Measurements from ENCODE around the gene ATXN1.

The ATXN1 gene

DNA sequence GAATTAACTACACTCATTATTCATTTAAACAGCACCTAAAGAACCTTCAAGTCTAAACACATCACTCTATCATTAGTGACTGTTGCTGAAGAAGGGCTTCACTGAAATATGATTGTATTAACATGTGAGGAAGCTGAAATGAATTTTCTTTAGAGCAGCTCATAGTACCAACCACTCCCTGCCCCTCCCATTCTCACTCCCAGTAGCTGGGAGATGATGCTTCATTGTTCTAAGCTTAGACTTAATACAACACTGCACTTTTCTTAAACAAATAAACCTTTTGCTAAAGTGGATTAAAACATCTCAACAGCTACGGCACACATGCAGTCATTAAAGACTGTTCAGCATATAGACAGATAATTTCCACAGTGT, 63.1 kb downstream of the ATXN1 start:
- no peak overlapping the region for H3K4ac ChIP-seq (ENCODE audit: low read depth, low read length)
- H2BK120ac ChIP-seq (ENCODE audit: low read depth, low read length) = no peak overlapping the region
- H2BK5ac ChIP-seq (ENCODE audit: low read length) = no peak overlapping the region
- no peak overlapping the region for H3K56ac ChIP-seq (ENCODE audit: low read length)
- H4K5ac ChIP-seq (ENCODE audit: low read length) = no peak overlapping the region
- no peak overlapping the region for H4K8ac ChIP-seq (ENCODE audit: low read depth, low read length)
- no peak overlapping the region for H3K9ac ChIP-seq (ENCODE audit: low read length)
- no CpG with 5 or more reads among the region's 1 CpG for WGBS (ENCODE audit: extremely low coverage, insufficient coverage, low lambda C conversion rate)
- no peak overlapping the region for H3K4me3 ChIP-seq (ENCODE audit: low read length)
- H3K23ac ChIP-seq (ENCODE audit: low read length) = no peak overlapping the region
- no peaks in the 10 kb centered on the region for H3K36me3 ChIP-seq (ENCODE audit: control insufficient read depth, insufficient read depth, low read length)
- no peaks in the 10 kb centered on the region for H3K79me2 ChIP-seq (ENCODE audit: control insufficient read depth, insufficient read depth, low read length)
- no peak overlapping the region for H3K4me2 ChIP-seq (ENCODE audit: low read length)
- H2AK5ac ChIP-seq (ENCODE audit: low read length) = no peak overlapping the region
- H2BK15ac ChIP-seq (replicated peaks; ENCODE audit: low read depth) = no peak overlapping the region
- H3K27me3 ChIP-seq (ENCODE audit: insufficient read depth, low read length, poor library complexity) = no peaks in the 10 kb centered on the region
- no peaks in the 10 kb centered on the region for H3K79me1 ChIP-seq (ENCODE audit: low read length)
- no peak overlapping the region for H3K27ac ChIP-seq (ENCODE audit: low read depth, low read length)
- DNase-seq = no peak
- H3K18ac ChIP-seq (ENCODE audit: low read length) = no peak overlapping the region
- peaks cover 1% of the 10 kb centered on the region for H3K4me1 ChIP-seq (ENCODE audit: control insufficient read depth, low read depth, low read length)

DNA sequence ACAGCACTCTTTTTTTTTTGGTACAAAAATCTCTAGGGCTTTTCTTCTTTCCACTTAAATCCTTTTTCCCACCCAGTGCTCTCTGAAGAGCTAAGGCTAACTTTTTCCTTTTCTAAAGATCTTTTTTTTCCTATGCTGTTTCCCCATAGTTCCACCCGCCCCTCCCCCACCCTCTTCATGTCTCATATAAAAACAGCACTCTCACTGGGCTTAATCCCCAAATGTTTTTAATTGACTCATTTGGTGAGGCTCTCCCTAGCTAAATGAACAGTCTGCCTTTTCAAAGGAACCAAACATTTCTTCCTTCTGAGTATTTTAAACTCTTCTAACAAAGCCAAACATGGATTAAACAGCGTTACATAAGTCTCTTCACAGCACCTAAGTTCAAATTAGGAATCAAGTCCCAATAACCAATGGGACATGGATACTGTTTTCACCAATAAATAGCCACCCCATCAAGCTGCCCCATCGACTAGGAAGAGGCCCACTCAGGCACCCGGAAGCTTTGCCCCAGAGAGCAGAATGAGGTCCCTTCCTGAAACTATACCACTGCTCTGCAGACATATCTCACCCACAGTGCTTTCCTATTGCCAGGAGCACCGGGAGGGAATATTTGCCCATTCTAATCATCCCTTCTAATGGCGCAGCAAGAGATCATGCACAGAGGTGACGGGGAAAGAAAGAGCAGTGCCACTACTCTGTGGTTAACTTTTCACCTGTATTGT, 63.7 kb downstream of the ATXN1 start:
- Histone ChIP-seq H4K5ac (ENCODE audit: low read length) (no peak overlapping the region), H3K79me2 (ENCODE audit: control insufficient read depth, insufficient read depth, low read length) (no peaks in the 10 kb centered on the region), H3K4ac (ENCODE audit: low read depth, low read length) (no peak overlapping the region), H2BK15ac (replicated peaks; ENCODE audit: low read depth) (no peak overlapping the region), H3K4me2 (ENCODE audit: low read length) (no peak overlapping the region), H3K9ac (ENCODE audit: low read length) (no peak overlapping the region), H3K4me1 (ENCODE audit: control insufficient read depth, low read depth, low read length) (peaks cover 1% of the 10 kb centered on the region), H3K36me3 (ENCODE audit: control insufficient read depth, insufficient read depth, low read length) (no peaks in the 10 kb centered on the region), H2BK120ac (ENCODE audit: low read depth, low read length) (no peak overlapping the region), H3K18ac (ENCODE audit: low read length) (no peak overlapping the region), H3K79me1 (ENCODE audit: low read length) (no peaks in the 10 kb centered on the region), H3K4me3 (ENCODE audit: low read length) (no peak overlapping the region), H4K8ac (ENCODE audit: low read depth, low read length) (no peak overlapping the region), H3K27me3 (ENCODE audit: insufficient read depth, low read length, poor library complexity) (no peaks in the 10 kb centered on the region), H2AK5ac (ENCODE audit: low read length) (no peak overlapping the region), H2BK5ac (ENCODE audit: low read length) (no peak overlapping the region), H3K23ac (ENCODE audit: low read length) (no peak overlapping the region), H3K56ac (ENCODE audit: low read length) (no peak overlapping the region), H3K27ac (ENCODE audit: low read depth, low read length) (no peak overlapping the region)
- no peak for DNase-seq
- no CpG with 5 or more reads among the region's 7 CpGs for WGBS (ENCODE audit: extremely low coverage, insufficient coverage, low lambda C conversion rate)

DNA sequence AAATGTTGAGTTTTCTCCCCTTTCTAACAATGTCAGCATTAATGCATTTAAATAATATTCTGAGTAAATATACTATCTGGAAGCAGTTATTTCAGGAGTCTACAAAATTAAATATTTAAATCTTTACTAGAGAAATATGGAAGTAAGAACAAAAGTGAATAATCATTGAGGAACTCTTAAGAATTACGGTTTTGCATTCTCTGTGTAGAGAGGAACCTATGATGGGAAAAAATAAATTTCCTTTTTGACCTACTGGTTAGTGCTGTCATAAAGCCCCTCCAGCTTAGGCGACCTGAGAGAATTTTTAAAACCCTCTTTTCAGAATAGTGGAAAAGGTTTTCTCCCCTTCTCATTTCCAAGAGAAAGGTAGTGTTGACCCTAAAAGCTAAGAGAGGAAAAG, 64.8 kb downstream of the ATXN1 start:
- H4K8ac ChIP-seq (ENCODE audit: low read depth, low read length) = no peak overlapping the region

DNA sequence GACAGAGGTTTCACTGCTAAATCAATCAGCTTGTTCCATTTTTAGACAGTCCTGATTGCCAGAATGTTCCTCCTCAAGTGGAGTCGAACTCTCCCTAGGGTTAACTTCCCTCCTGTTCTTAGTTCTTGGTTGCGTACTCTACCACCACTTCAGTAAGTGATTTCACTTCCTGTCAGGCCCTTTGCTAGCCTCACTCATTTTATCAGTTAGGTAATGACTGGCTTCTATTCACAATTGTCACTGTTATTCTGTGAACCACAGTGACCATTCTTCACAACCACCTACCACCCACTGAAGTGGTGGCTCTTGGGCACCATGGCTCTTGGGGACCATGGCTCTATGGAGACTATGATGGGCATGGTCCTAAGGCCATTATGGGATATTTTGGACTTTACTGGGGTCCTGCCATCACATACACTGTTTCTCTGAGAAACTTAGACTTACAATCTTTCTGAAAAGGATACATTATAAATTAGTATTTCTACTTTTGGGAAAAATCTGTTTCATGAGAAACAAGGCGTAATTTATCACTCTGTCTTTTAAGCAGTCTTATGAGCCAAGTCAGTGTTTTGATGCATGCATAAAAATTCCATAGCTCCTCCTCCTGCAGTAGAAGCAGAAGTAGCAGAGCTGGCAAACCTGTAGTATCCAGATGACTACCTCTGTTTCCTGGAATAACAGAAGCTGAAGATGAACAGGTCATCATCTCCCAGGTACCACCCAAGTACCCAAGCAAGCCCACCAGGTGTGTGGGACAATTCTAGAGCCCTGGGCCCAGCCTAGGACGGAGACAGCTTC, 66.3 kb downstream of the ATXN1 start:
- no peak for DNase-seq
- no peak overlapping the region for H4K8ac ChIP-seq (ENCODE audit: low read depth, low read length)
- no CpG with 5 or more reads among the region's 4 CpGs for WGBS (ENCODE audit: extremely low coverage, insufficient coverage, low lambda C conversion rate)

More for the DNA sequence above, 64.8 kb downstream of the ATXN1 start:
- Histone ChIP-seq H3K18ac (ENCODE audit: low read length) (no peak overlapping the region), H3K4me1 (ENCODE audit: control insufficient read depth, low read depth, low read length) (peaks cover 1% of the 10 kb centered on the region), H3K27ac (ENCODE audit: low read depth, low read length) (no peak overlapping the region), H2BK5ac (ENCODE audit: low read length) (no peak overlapping the region), H3K4me2 (ENCODE audit: low read length) (no peak overlapping the region), H3K27me3 (ENCODE audit: insufficient read depth, low read length, poor library complexity) (no peaks in the 10 kb centered on the region), H3K79me1 (ENCODE audit: low read length) (no peaks in the 10 kb centered on the region), H4K5ac (ENCODE audit: low read length) (no peak overlapping the region), H3K4me3 (ENCODE audit: low read length) (no peak overlapping the region), H3K79me2 (ENCODE audit: control insufficient read depth, insufficient read depth, low read length) (no peaks in the 10 kb centered on the region), H2BK120ac (ENCODE audit: low read depth, low read length) (no peak overlapping the region), H3K9ac (ENCODE audit: low read length) (no peak overlapping the region), H2BK15ac (replicated peaks; ENCODE audit: low read depth) (no peak overlapping the region), H3K56ac (ENCODE audit: low read length) (no peak overlapping the region), H2AK5ac (ENCODE audit: low read length) (no peak overlapping the region), H3K23ac (ENCODE audit: low read length) (no peak overlapping the region), H3K4ac (ENCODE audit: low read depth, low read length) (no peak overlapping the region), H3K36me3 (ENCODE audit: control insufficient read depth, insufficient read depth, low read length) (no peaks in the 10 kb centered on the region)
- DNase-seq = no peak
- WGBS (ENCODE audit: extremely low coverage, insufficient coverage, low lambda C conversion rate) = no CpG with 5 or more reads among the region's 2 CpGs

DNA sequence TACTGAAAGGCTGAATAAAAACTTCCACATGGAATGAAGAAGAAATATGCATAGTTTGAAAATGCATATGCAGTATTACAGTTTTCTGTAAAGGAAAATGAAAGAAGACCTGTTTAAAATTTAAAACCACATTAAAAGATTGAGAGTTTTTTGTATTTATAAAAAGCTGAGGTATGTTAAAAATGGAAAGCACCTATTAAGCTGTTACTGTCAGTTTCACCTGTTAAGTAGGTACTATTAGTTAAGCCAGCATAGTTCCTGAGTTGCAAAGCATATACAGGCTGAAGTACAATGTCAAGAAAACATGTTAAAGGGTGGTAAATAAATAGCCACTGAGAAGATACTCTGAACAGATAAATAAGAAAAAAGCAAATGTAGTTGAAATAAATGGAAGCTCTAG, 69.9 kb downstream of the ATXN1 start:
- Histone ChIP-seq H3K9ac (ENCODE audit: low read length) (no peak overlapping the region), H3K18ac (ENCODE audit: low read length) (no peak overlapping the region), H3K23ac (ENCODE audit: low read length) (no peak overlapping the region), H2BK5ac (ENCODE audit: low read length) (no peak overlapping the region), H3K27me3 (ENCODE audit: insufficient read depth, low read length, poor library complexity) (no peaks in the 10 kb centered on the region), H2BK15ac (replicated peaks; ENCODE audit: low read depth) (no peak overlapping the region), H3K27ac (ENCODE audit: low read depth, low read length) (no peak overlapping the region), H4K5ac (ENCODE audit: low read length) (no peak overlapping the region), H3K79me1 (ENCODE audit: low read length) (no peaks in the 10 kb centered on the region), H2BK120ac (ENCODE audit: low read depth, low read length) (no peak overlapping the region), H3K4me3 (ENCODE audit: low read length) (no peak overlapping the region), H3K4me1 (ENCODE audit: control insufficient read depth, low read depth, low read length) (no peaks in the 10 kb centered on the region), H4K8ac (ENCODE audit: low read depth, low read length) (no peak overlapping the region), H3K36me3 (ENCODE audit: control insufficient read depth, insufficient read depth, low read length) (no peaks in the 10 kb centered on the region), H3K4me2 (ENCODE audit: low read length) (no peak overlapping the region), H3K79me2 (ENCODE audit: control insufficient read depth, insufficient read depth, low read length) (no peaks in the 10 kb centered on the region), H3K56ac (ENCODE audit: low read length) (no peak overlapping the region), H2AK5ac (ENCODE audit: low read length) (no peak overlapping the region), H3K4ac (ENCODE audit: low read depth, low read length) (no peak overlapping the region)
- no peak for DNase-seq

More for the DNA sequence above, 66.3 kb downstream of the ATXN1 start:
- H2AK5ac ChIP-seq (ENCODE audit: low read length) = no peak overlapping the region
- H3K56ac ChIP-seq (ENCODE audit: low read length) = no peak overlapping the region
- no peak overlapping the region for H2BK120ac ChIP-seq (ENCODE audit: low read depth, low read length)
- H3K9ac ChIP-seq (ENCODE audit: low read length) = no peak overlapping the region
- no peak overlapping the region for H3K4ac ChIP-seq (ENCODE audit: low read depth, low read length)
- H3K18ac ChIP-seq (ENCODE audit: low read length) = no peak overlapping the region
- no peak overlapping the region for H2BK5ac ChIP-seq (ENCODE audit: low read length)
- no peak overlapping the region for H4K5ac ChIP-seq (ENCODE audit: low read length)
- no peak overlapping the region for H2BK15ac ChIP-seq (replicated peaks; ENCODE audit: low read depth)
- no peak overlapping the region for H3K4me3 ChIP-seq (ENCODE audit: low read length)
- no peak overlapping the region for H3K27ac ChIP-seq (ENCODE audit: low read depth, low read length)
- H3K4me2 ChIP-seq (ENCODE audit: low read length) = no peak overlapping the region
- H3K79me1 ChIP-seq (ENCODE audit: low read length) = no peaks in the 10 kb centered on the region
- H3K4me1 ChIP-seq (ENCODE audit: control insufficient read depth, low read depth, low read length) = no peaks in the 10 kb centered on the region
- no peak overlapping the region for H3K23ac ChIP-seq (ENCODE audit: low read length)
- no peaks in the 10 kb centered on the region for H3K79me2 ChIP-seq (ENCODE audit: control insufficient read depth, insufficient read depth, low read length)
- H3K27me3 ChIP-seq (ENCODE audit: insufficient read depth, low read length, poor library complexity) = no peaks in the 10 kb centered on the region
- H3K36me3 ChIP-seq (ENCODE audit: control insufficient read depth, insufficient read depth, low read length) = no peaks in the 10 kb centered on the region
